WTC11 (cell line): ENCODE results near the gene MYOCOS. TPM values are rescaled to one million over a fixed set of nuclear protein-coding genes. Genes with fewer than 3 reads are reported as not detected.

Experiments
- ATAC-seq: fragments of 200-7000 bp; cut with Tn5 transposase; 2 replicates; pipeline ENCODE4 v1.10.0; 2021; ENCODE audit warnings: mild to moderate bottlenecking, moderate library complexity
- CTCF ChIA-PET: fragments of 300-600 bp; sonication (Branson Sonifier 250); formaldehyde crosslinking; loops from one replicate; lab custom pipeline; 2021; ENCODE audit warnings: antibody characterized with exemption; lab: Charles Lee
- POLR2A ChIA-PET: fragments of 350-600 bp; sonication (Branson Sonifier 250); formaldehyde crosslinking; loops from one replicate; lab custom pipeline; 2021; ENCODE audit warnings: antibody characterized with exemption; lab: Charles Lee
- DNase-seq: peaks from one replicate; pipeline ENCODE4 v3.0.0; 2021; ENCODE audit warnings: low spot score
- H3K27ac Mint-ChIP-seq: 2 replicates; pipeline ENCODE4 v1.8.0; 2021; ENCODE audit warnings: mixed read lengths
- H3K27me3 Mint-ChIP-seq: 2 replicates; pipeline ENCODE4 v1.8.0; 2021; ENCODE audit warnings: low read depth, mild to moderate bottlenecking, moderate library complexity, mixed read lengths
- H3K36me3 Mint-ChIP-seq: 2 replicates; pipeline ENCODE4 v1.8.0; 2021; ENCODE audit warnings: mixed read lengths
- H3K4me1 Mint-ChIP-seq: 2 replicates; pipeline ENCODE4 v1.8.0; 2022; ENCODE audit warnings: mixed read lengths
- H3K4me3 Mint-ChIP-seq: 2 replicates; pipeline ENCODE4 v1.8.0; 2021; ENCODE audit warnings: mild to moderate bottlenecking, moderate library complexity, mixed read lengths
- H3K9me3 Mint-ChIP-seq: 2 replicates; pipeline ENCODE4 v1.8.0; 2021; ENCODE audit warnings: mixed read lengths
- CBFB ChIP-seq: sonication (generic); formaldehyde crosslinking; IDR thresholded peaks from 2 replicates; pipeline ENCODE4 v1.8.1; 2022; ENCODE audit warnings: mild to moderate bottlenecking, low read depth, missing genetic modification reagents
- CREB1 ChIP-seq: sonication (generic); formaldehyde crosslinking; IDR thresholded peaks from 2 replicates; pipeline ENCODE4 v1.8.0; 2023; ENCODE audit warnings: mild to moderate bottlenecking, missing genetic modification reagents
- IRF2 ChIP-seq: sonication (generic); formaldehyde crosslinking; IDR thresholded peaks from 2 replicates; pipeline ENCODE4 v1.8.0; 2022; ENCODE audit warnings: low read depth, missing genetic modification reagents, borderline replicate concordance
- NFATC4 ChIP-seq: fragments of 250-450 bp; sonication (Bioruptor Pico); IDR thresholded peaks from 2 replicates; pipeline ENCODE4 v1.9.0; 2021; ENCODE audit warnings: mild to moderate bottlenecking
- RORB ChIP-seq: fragments of 250-450 bp; sonication (Bioruptor Pico); IDR thresholded peaks from 2 replicates; pipeline ENCODE4 v1.9.0; 2021; ENCODE audit warnings: mild to moderate bottlenecking
- SMAD3 ChIP-seq: sonication (generic); formaldehyde crosslinking; IDR thresholded peaks from 2 replicates; pipeline ENCODE4 v1.8.0; 2022; ENCODE audit warnings: missing genetic modification reagents, mild to moderate bottlenecking, borderline replicate concordance
- TCF7 ChIP-seq: sonication (generic); formaldehyde crosslinking; IDR thresholded peaks from 2 replicates; pipeline ENCODE4 v1.8.0; 2022; ENCODE audit warnings: mild to moderate bottlenecking, low read depth, missing genetic modification reagents, moderate library complexity
- TEAD4 ChIP-seq: sonication (generic); formaldehyde crosslinking; IDR thresholded peaks from 2 replicates; pipeline ENCODE4 v1.8.0; 2022; ENCODE audit warnings: mild to moderate bottlenecking, missing genetic modification reagents
- ZBTB21 ChIP-seq: sonication (generic); formaldehyde crosslinking; IDR thresholded peaks from 2 replicates; pipeline ENCODE4 v1.8.1; 2023; ENCODE audit warnings: mild to moderate bottlenecking, missing genetic modification reagents, borderline replicate concordance
- ZNF121 ChIP-seq: sonication (generic); formaldehyde crosslinking; IDR thresholded peaks from 2 replicates; pipeline ENCODE4 v1.8.0; 2023; ENCODE audit warnings: missing genetic modification reagents
- ZNF219 ChIP-seq: sonication (generic); formaldehyde crosslinking; IDR thresholded peaks from 2 replicates; pipeline ENCODE4 v1.8.0; 2023; ENCODE audit warnings: missing genetic modification reagents, mild to moderate bottlenecking, borderline replicate concordance
- total RNA-seq: library from RNA; stranded (reverse); gene quantifications from 3 replicates; pipeline ENCODE4 v1.2.3, GENCODE V29; 2021
- TF ChIP-seq, protein P1 (sequence below): sonication (generic); formaldehyde crosslinking; IDR thresholded peaks from 2 replicates; pipeline ENCODE4 v1.8.1; 2023; ENCODE audit warnings: mild to moderate bottlenecking, missing genetic modification reagents
- TF ChIP-seq, protein P2 (sequence below): sonication (generic); formaldehyde crosslinking; IDR thresholded peaks from 2 replicates; pipeline ENCODE4 v1.8.0; 2023; ENCODE audit warnings: missing genetic modification reagents
- TF ChIP-seq, protein P3 (sequence below): sonication (generic); formaldehyde crosslinking; IDR thresholded peaks from 2 replicates; pipeline ENCODE4 v1.8.1; 2022; ENCODE audit warnings: low read depth, missing genetic modification reagents, borderline replicate concordance
- TF ChIP-seq, protein P4 (sequence below): fragments of 250-450 bp; sonication (Bioruptor Pico); IDR thresholded peaks from 2 replicates; pipeline ENCODE4 v1.8.0; 2021; ENCODE audit warnings: mild to moderate bottlenecking
- TF ChIP-seq, protein P5 (sequence below): sonication (generic); formaldehyde crosslinking; IDR thresholded peaks from 2 replicates; pipeline ENCODE4 v1.8.1; 2023; ENCODE audit warnings: mild to moderate bottlenecking, moderate library complexity, missing genetic modification reagents
- TF ChIP-seq, protein P6 (sequence below): fragments of 200-600 bp; IDR thresholded peaks from 2 replicates; pipeline ENCODE4 v1.8.0; 2022; ENCODE audit warnings: antibody characterized with exemption
- TF ChIP-seq, protein P7 (sequence below): sonication (generic); formaldehyde crosslinking; conservative IDR thresholded peaks from 2 replicates; pipeline ENCODE4 v1.8.1; 2022; ENCODE audit warnings: mild to moderate bottlenecking, missing genetic modification reagents
- TF ChIP-seq, protein P8 (sequence below): sonication (generic); formaldehyde crosslinking; IDR thresholded peaks from 2 replicates; pipeline ENCODE4 v1.8.0; 2022; ENCODE audit warnings: mild to moderate bottlenecking, missing genetic modification reagents
- TF ChIP-seq, protein P9 (sequence below): sonication (generic); formaldehyde crosslinking; IDR thresholded peaks from 2 replicates; pipeline ENCODE4 v1.8.1; 2023; ENCODE audit warnings: mild to moderate bottlenecking, missing genetic modification reagents, borderline replicate concordance

MYOCOS gene
- total RNA-seq, 1 experiment from 2014 or later = not detected

DNA sequence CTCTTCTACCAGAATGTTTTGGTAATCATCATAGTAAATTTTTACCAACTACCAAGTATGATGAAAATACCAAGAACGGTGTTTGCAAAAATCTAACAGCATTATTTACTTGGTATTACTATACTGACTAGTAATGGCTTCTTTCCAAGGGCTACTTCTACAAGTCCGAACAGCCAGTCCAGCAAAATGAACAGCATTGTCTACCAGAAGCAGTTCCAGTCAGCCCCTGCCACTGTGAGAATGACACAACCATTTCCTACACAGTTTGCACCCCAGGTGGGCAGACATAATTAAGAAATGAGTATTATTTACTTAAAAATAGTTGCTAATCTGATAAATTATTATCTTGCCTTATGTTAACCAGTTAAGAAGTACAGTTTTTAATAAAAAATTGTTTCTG, 33.8 kb upstream of the MYOCOS start:
- H3K27ac Mint-ChIP-seq = no peak overlapping the region
- H3K36me3 Mint-ChIP-seq = peaks cover 83% of the 10 kb centered on the region
- no peaks in the 10 kb centered on the region for H3K9me3 Mint-ChIP-seq
- no peak for DNase-seq
- ChIA-PET POLR2A (no interaction called here), CTCF (no interaction called here)
- TF ChIP-seq, protein P1, sequence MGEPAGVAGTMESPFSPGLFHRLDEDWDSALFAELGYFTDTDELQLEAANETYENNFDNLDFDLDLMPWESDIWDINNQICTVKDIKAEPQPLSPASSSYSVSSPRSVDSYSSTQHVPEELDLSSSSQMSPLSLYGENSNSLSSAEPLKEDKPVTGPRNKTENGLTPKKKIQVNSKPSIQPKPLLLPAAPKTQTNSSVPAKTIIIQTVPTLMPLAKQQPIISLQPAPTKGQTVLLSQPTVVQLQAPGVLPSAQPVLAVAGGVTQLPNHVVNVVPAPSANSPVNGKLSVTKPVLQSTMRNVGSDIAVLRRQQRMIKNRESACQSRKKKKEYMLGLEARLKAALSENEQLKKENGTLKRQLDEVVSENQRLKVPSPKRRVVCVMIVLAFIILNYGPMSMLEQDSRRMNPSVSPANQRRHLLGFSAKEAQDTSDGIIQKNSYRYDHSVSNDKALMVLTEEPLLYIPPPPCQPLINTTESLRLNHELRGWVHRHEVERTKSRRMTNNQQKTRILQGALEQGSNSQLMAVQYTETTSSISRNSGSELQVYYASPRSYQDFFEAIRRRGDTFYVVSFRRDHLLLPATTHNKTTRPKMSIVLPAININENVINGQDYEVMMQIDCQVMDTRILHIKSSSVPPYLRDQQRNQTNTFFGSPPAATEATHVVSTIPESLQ (CRISPR knock-in tag) = no peak
- no peak for TF ChIP-seq ZNF219
- no peak for TF ChIP-seq CBFB (CRISPR knock-in tag)
- TF ChIP-seq, protein P2, sequence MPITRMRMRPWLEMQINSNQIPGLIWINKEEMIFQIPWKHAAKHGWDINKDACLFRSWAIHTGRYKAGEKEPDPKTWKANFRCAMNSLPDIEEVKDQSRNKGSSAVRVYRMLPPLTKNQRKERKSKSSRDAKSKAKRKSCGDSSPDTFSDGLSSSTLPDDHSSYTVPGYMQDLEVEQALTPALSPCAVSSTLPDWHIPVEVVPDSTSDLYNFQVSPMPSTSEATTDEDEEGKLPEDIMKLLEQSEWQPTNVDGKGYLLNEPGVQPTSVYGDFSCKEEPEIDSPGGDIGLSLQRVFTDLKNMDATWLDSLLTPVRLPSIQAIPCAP (CRISPR knock-in tag) = no peak
- TF ChIP-seq, protein P3, sequence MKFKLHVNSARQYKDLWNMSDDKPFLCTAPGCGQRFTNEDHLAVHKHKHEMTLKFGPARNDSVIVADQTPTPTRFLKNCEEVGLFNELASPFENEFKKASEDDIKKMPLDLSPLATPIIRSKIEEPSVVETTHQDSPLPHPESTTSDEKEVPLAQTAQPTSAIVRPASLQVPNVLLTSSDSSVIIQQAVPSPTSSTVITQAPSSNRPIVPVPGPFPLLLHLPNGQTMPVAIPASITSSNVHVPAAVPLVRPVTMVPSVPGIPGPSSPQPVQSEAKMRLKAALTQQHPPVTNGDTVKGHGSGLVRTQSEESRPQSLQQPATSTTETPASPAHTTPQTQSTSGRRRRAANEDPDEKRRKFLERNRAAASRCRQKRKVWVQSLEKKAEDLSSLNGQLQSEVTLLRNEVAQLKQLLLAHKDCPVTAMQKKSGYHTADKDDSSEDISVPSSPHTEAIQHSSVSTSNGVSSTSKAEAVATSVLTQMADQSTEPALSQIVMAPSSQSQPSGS (CRISPR knock-in tag) = no peak
- TF ChIP-seq, protein P4, sequence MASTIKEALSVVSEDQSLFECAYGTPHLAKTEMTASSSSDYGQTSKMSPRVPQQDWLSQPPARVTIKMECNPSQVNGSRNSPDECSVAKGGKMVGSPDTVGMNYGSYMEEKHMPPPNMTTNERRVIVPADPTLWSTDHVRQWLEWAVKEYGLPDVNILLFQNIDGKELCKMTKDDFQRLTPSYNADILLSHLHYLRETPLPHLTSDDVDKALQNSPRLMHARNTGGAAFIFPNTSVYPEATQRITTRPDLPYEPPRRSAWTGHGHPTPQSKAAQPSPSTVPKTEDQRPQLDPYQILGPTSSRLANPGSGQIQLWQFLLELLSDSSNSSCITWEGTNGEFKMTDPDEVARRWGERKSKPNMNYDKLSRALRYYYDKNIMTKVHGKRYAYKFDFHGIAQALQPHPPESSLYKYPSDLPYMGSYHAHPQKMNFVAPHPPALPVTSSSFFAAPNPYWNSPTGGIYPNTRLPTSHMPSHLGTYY (CRISPR knock-in tag) = no peak
- no peak for TF ChIP-seq ZNF121 (CRISPR knock-in tag)
- TF ChIP-seq, protein P5, sequence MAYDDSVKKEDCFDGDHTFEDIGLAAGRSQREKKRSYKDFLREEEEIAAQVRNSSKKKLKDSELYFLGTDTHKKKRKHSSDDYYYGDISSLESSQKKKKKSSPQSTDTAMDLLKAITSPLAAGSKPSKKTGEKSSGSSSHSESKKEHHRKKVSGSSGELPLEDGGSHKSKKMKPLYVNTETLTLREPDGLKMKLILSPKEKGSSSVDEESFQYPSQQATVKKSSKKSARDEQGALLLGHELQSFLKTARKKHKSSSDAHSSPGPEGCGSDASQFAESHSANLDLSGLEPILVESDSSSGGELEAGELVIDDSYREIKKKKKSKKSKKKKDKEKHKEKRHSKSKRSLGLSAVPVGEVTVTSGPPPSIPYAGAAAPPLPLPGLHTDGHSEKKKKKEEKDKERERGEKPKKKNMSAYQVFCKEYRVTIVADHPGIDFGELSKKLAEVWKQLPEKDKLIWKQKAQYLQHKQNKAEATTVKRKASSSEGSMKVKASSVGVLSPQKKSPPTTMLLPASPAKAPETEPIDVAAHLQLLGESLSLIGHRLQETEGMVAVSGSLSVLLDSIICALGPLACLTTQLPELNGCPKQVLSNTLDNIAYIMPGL = no peak
- TF ChIP-seq RORB (CRISPR knock-in tag) = no peak
- no peak for TF ChIP-seq NFATC4 (CRISPR knock-in tag)
- no peak for TF ChIP-seq TEAD4 (CRISPR knock-in tag)
- TF ChIP-seq IRF2 (CRISPR knock-in tag) = no peak
- TF ChIP-seq TCF7 (CRISPR knock-in tag) = no peak
- TF ChIP-seq ZBTB21 (CRISPR knock-in tag) = no peak
- TF ChIP-seq SMAD3 (CRISPR knock-in tag) = no peak
- TF ChIP-seq, protein P6, sequence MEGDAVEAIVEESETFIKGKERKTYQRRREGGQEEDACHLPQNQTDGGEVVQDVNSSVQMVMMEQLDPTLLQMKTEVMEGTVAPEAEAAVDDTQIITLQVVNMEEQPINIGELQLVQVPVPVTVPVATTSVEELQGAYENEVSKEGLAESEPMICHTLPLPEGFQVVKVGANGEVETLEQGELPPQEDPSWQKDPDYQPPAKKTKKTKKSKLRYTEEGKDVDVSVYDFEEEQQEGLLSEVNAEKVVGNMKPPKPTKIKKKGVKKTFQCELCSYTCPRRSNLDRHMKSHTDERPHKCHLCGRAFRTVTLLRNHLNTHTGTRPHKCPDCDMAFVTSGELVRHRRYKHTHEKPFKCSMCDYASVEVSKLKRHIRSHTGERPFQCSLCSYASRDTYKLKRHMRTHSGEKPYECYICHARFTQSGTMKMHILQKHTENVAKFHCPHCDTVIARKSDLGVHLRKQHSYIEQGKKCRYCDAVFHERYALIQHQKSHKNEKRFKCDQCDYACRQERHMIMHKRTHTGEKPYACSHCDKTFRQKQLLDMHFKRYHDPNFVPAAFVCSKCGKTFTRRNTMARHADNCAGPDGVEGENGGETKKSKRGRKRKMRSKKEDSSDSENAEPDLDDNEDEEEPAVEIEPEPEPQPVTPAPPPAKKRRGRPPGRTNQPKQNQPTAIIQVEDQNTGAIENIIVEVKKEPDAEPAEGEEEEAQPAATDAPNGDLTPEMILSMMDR = no peak
- TF ChIP-seq CREB1 = no peak
- TF ChIP-seq, protein P7, sequence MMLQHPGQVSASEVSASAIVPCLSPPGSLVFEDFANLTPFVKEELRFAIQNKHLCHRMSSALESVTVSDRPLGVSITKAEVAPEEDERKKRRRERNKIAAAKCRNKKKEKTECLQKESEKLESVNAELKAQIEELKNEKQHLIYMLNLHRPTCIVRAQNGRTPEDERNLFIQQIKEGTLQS = no peak
- TF ChIP-seq, protein P8, sequence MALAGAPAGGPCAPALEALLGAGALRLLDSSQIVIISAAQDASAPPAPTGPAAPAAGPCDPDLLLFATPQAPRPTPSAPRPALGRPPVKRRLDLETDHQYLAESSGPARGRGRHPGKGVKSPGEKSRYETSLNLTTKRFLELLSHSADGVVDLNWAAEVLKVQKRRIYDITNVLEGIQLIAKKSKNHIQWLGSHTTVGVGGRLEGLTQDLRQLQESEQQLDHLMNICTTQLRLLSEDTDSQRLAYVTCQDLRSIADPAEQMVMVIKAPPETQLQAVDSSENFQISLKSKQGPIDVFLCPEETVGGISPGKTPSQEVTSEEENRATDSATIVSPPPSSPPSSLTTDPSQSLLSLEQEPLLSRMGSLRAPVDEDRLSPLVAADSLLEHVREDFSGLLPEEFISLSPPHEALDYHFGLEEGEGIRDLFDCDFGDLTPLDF (CRISPR knock-in tag) = no peak
- TF ChIP-seq, protein P9, sequence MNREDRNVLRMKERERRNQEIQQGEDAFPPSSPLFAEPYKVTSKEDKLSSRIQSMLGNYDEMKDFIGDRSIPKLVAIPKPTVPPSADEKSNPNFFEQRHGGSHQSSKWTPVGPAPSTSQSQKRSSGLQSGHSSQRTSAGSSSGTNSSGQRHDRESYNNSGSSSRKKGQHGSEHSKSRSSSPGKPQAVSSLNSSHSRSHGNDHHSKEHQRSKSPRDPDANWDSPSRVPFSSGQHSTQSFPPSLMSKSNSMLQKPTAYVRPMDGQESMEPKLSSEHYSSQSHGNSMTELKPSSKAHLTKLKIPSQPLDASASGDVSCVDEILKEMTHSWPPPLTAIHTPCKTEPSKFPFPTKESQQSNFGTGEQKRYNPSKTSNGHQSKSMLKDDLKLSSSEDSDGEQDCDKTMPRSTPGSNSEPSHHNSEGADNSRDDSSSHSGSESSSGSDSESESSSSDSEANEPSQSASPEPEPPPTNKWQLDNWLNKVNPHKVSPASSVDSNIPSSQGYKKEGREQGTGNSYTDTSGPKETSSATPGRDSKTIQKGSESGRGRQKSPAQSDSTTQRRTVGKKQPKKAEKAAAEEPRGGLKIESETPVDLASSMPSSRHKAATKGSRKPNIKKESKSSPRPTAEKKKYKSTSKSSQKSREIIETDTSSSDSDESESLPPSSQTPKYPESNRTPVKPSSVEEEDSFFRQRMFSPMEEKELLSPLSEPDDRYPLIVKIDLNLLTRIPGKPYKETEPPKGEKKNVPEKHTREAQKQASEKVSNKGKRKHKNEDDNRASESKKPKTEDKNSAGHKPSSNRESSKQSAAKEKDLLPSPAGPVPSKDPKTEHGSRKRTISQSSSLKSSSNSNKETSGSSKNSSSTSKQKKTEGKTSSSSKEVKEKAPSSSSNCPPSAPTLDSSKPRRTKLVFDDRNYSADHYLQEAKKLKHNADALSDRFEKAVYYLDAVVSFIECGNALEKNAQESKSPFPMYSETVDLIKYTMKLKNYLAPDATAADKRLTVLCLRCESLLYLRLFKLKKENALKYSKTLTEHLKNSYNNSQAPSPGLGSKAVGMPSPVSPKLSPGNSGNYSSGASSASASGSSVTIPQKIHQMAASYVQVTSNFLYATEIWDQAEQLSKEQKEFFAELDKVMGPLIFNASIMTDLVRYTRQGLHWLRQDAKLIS = no peak
- no peaks in the 10 kb centered on the region for H3K4me1 Mint-ChIP-seq
- no peaks in the 10 kb centered on the region for H3K27me3 Mint-ChIP-seq
- no peak overlapping the region for H3K4me3 Mint-ChIP-seq
- ATAC-seq = no peak
